ENCODE data around the gene RAI14.
"Not testable (repeated sequence)": the region's sequence is repeated elsewhere in the genome, so short reads cannot be mapped to it uniquely, and the experiment has no call there.

RAI14 gene

GRCh38 chr5:34767180-34767579 lies 111.1 kb downstream of the RAI14 start:
- peaks cover 11% of the 10 kb centered on the region for H3K36me3 ChIP-seq (ENCODE audit: insufficient read depth, low read length)
- peaks cover 11% of the 10 kb centered on the region for H3K9me3 ChIP-seq (ENCODE audit: low read length)
- no peaks in the 10 kb centered on the region for H3K27me3 ChIP-seq (ENCODE audit: insufficient read depth, low read length)
- no peak overlapping the region for H2AFZ ChIP-seq (ENCODE audit: low read depth, low read length)
- no peak overlapping the region for H3K4me3 ChIP-seq (ENCODE audit: low read length)
- H3K4me1 ChIP-seq (ENCODE audit: insufficient read depth, low read length), result no peaks in the 10 kb centered on the region

GRCh38 chr5:34770486-34770885 lies 114.4 kb downstream of the RAI14 start:
- Histone ChIP-seq H2AFZ (ENCODE audit: low read depth, low read length) (no peak overlapping the region), H3K4me1 (ENCODE audit: insufficient read depth, low read length) (no peaks in the 10 kb centered on the region), H3K9me3 (ENCODE audit: low read length) (peaks cover 9% of the 10 kb centered on the region), H3K4me3 (ENCODE audit: low read length) (no peak overlapping the region), H3K36me3 (ENCODE audit: insufficient read depth, low read length) (peaks cover 7% of the 10 kb centered on the region), H3K27me3 (ENCODE audit: insufficient read depth, low read length) (no peaks in the 10 kb centered on the region)

GRCh38 chr5:34771076-34771475 lies 114.9 kb downstream of the RAI14 start:
- Histone ChIP-seq H3K27me3 (ENCODE audit: insufficient read depth, low read length) (no peaks in the 10 kb centered on the region), H2AFZ (ENCODE audit: low read depth, low read length) (no peak overlapping the region), H3K36me3 (ENCODE audit: insufficient read depth, low read length) (peaks cover 4% of the 10 kb centered on the region), H3K4me1 (ENCODE audit: insufficient read depth, low read length) (no peaks in the 10 kb centered on the region), H3K9me3 (ENCODE audit: low read length) (peaks cover 5% of the 10 kb centered on the region), H3K4me3 (ENCODE audit: low read length) (no peak overlapping the region)

- Histone ChIP-seq H2AFZ (ENCODE audit: low read depth, low read length) (no peak overlapping the region), H3K4me1 (ENCODE audit: insufficient read depth, low read length) (no peaks in the 10 kb centered on the region), H3K4me3 (ENCODE audit: low read length) (no peak overlapping the region), H3K27me3 (ENCODE audit: insufficient read depth, low read length) (no peaks in the 10 kb centered on the region), H3K9me3 (ENCODE audit: low read length) (peaks cover 2% of the 10 kb centered on the region), H3K36me3 (ENCODE audit: insufficient read depth, low read length) (peaks cover 4% of the 10 kb centered on the region)
Observed at GRCh38 chr5:34772267-34773098, 116.4 kb downstream of the RAI14 start.

GRCh38 chr5:34774139-34774538 lies 118.0 kb downstream of the RAI14 start:
- H3K4me3 ChIP-seq (ENCODE audit: low read length), result no peak overlapping the region
- H3K36me3 ChIP-seq (ENCODE audit: insufficient read depth, low read length), result peaks cover 4% of the 10 kb centered on the region
- no peaks in the 10 kb centered on the region for H3K4me1 ChIP-seq (ENCODE audit: insufficient read depth, low read length)
- peaks cover 4% of the 10 kb centered on the region for H3K9me3 ChIP-seq (ENCODE audit: low read length)
- H3K27me3 ChIP-seq (ENCODE audit: insufficient read depth, low read length), result no peaks in the 10 kb centered on the region
- H2AFZ ChIP-seq (ENCODE audit: low read depth, low read length), result no peak overlapping the region

GRCh38 chr5:34774678-34775077 lies 118.5 kb downstream of the RAI14 start:
- not testable (repeated sequence) for H3K4me3 ChIP-seq (ENCODE audit: low read length); H3K36me3 ChIP-seq (ENCODE audit: insufficient read depth, low read length); H3K4me1 ChIP-seq (ENCODE audit: insufficient read depth, low read length); H3K27me3 ChIP-seq (ENCODE audit: insufficient read depth, low read length); H3K9me3 ChIP-seq (ENCODE audit: low read length); H2AFZ ChIP-seq (ENCODE audit: low read depth, low read length)

- Histone ChIP-seq H2AFZ (ENCODE audit: low read depth, low read length) (no peak overlapping the region), H3K4me3 (ENCODE audit: low read length) (no peak overlapping the region), H3K4me1 (ENCODE audit: insufficient read depth, low read length) (no peaks in the 10 kb centered on the region), H3K27me3 (ENCODE audit: insufficient read depth, low read length) (no peaks in the 10 kb centered on the region), H3K36me3 (ENCODE audit: insufficient read depth, low read length) (peaks cover 2% of the 10 kb centered on the region), H3K9me3 (ENCODE audit: low read length) (peaks cover 4% of the 10 kb centered on the region)
Observed at GRCh38 chr5:34775886-34776285, 119.8 kb downstream of the RAI14 start.

GRCh38 chr5:34778091-34778850 lies 122.1 kb downstream of the RAI14 start:
- H3K36me3 ChIP-seq (ENCODE audit: insufficient read depth, low read length), result no peaks in the 10 kb centered on the region
- H3K27me3 ChIP-seq (ENCODE audit: insufficient read depth, low read length), result no peaks in the 10 kb centered on the region
- H3K4me1 ChIP-seq (ENCODE audit: insufficient read depth, low read length), result no peaks in the 10 kb centered on the region
- H2AFZ ChIP-seq (ENCODE audit: low read depth, low read length), result no peak overlapping the region
- H3K4me3 ChIP-seq (ENCODE audit: low read length), result no peak overlapping the region
- H3K9me3 ChIP-seq (ENCODE audit: low read length), result peaks cover 10% of the 10 kb centered on the region

- H3K4me1 ChIP-seq (ENCODE audit: insufficient read depth, low read length); H3K4me3 ChIP-seq (ENCODE audit: low read length); H2AFZ ChIP-seq (ENCODE audit: low read depth, low read length); H3K27me3 ChIP-seq (ENCODE audit: insufficient read depth, low read length); H3K36me3 ChIP-seq (ENCODE audit: insufficient read depth, low read length): not testable (repeated sequence)
- H3K9me3 ChIP-seq (ENCODE audit: low read length), result peaks cover 17% of the 10 kb centered on the region
Observed at GRCh38 chr5:34783892-34784291, 127.8 kb downstream of the RAI14 start.

- no peak overlapping the region for H2AFZ ChIP-seq (ENCODE audit: low read depth, low read length)
- H3K4me1 ChIP-seq (ENCODE audit: insufficient read depth, low read length), result no peaks in the 10 kb centered on the region
- H3K36me3 ChIP-seq (ENCODE audit: insufficient read depth, low read length), result no peaks in the 10 kb centered on the region
- peaks cover 11% of the 10 kb centered on the region for H3K9me3 ChIP-seq (ENCODE audit: low read length)
- no peak overlapping the region for H3K4me3 ChIP-seq (ENCODE audit: low read length)
- no peaks in the 10 kb centered on the region for H3K27me3 ChIP-seq (ENCODE audit: insufficient read depth, low read length)
Observed at GRCh38 chr5:34787035-34787434, 130.9 kb downstream of the RAI14 start.

GRCh38 chr5:34789021-34789531 lies 132.9 kb downstream of the RAI14 start:
- no peaks in the 10 kb centered on the region for H3K4me1 ChIP-seq (ENCODE audit: insufficient read depth, low read length)
- peaks cover 2% of the 10 kb centered on the region for H3K36me3 ChIP-seq (ENCODE audit: insufficient read depth, low read length)
- H3K9me3 ChIP-seq (ENCODE audit: low read length), result peaks cover 11% of the 10 kb centered on the region
- no peak overlapping the region for H2AFZ ChIP-seq (ENCODE audit: low read depth, low read length)
- H3K4me3 ChIP-seq (ENCODE audit: low read length), result no peak overlapping the region
- no peaks in the 10 kb centered on the region for H3K27me3 ChIP-seq (ENCODE audit: insufficient read depth, low read length)

- Histone ChIP-seq H3K27me3 (ENCODE audit: insufficient read depth, low read length) (no peaks in the 10 kb centered on the region), H3K4me3 (ENCODE audit: low read length) (no peak overlapping the region), H3K36me3 (ENCODE audit: insufficient read depth, low read length) (peaks cover 2% of the 10 kb centered on the region), H2AFZ (ENCODE audit: low read depth, low read length) (no peak overlapping the region), H3K4me1 (ENCODE audit: insufficient read depth, low read length) (no peaks in the 10 kb centered on the region), H3K9me3 (ENCODE audit: low read length) (peaks cover 11% of the 10 kb centered on the region)
Observed at GRCh38 chr5:34789639-34790038, 133.5 kb downstream of the RAI14 start.

- H3K4me3 ChIP-seq (ENCODE audit: low read length), result no peak overlapping the region
- no peaks in the 10 kb centered on the region for H3K4me1 ChIP-seq (ENCODE audit: insufficient read depth, low read length)
- no peak overlapping the region for H2AFZ ChIP-seq (ENCODE audit: low read depth, low read length)
- H3K27me3 ChIP-seq (ENCODE audit: insufficient read depth, low read length), result no peaks in the 10 kb centered on the region
- peaks cover 11% of the 10 kb centered on the region for H3K9me3 ChIP-seq (ENCODE audit: low read length)
- H3K36me3 ChIP-seq (ENCODE audit: insufficient read depth, low read length), result peaks cover 2% of the 10 kb centered on the region
Observed at GRCh38 chr5:34790069-34790468, 133.9 kb downstream of the RAI14 start.
